Fibroblast of mammary gland (primary cell): ENCODE results near the gene PSMA7.

Experiments used
- DNase-seq: peaks from one replicate; pipeline ENCODE4 v3.0.0-alpha.2; 2010; ENCODE audit warnings: low read depth
- H3K4me3 ChIP-seq: 2 replicates; pipeline ENCODE4 v1.5.1; 2011; ENCODE audit warnings: low read depth, mild to moderate bottlenecking, low read length, moderate library complexity; ENCODE audit not compliant: control insufficient read depth
- CTCF ChIP-seq: conservative IDR thresholded peaks from 2 replicates; pipeline ENCODE4 v1.5.1; 2011; ENCODE audit warnings: low read depth, low read length, inconsistent platforms; ENCODE audit not compliant: control insufficient read depth, insufficient read depth

PSMA7 gene

GRCh38 chr20:62132421-62132820 is 10.8 kb downstream of the PSMA7 start:
- no peak overlapping the region for H3K4me3 ChIP-seq
- DNase-seq, result peak; percentile 30
- TF ChIP-seq CTCF, result no peak

DNA sequence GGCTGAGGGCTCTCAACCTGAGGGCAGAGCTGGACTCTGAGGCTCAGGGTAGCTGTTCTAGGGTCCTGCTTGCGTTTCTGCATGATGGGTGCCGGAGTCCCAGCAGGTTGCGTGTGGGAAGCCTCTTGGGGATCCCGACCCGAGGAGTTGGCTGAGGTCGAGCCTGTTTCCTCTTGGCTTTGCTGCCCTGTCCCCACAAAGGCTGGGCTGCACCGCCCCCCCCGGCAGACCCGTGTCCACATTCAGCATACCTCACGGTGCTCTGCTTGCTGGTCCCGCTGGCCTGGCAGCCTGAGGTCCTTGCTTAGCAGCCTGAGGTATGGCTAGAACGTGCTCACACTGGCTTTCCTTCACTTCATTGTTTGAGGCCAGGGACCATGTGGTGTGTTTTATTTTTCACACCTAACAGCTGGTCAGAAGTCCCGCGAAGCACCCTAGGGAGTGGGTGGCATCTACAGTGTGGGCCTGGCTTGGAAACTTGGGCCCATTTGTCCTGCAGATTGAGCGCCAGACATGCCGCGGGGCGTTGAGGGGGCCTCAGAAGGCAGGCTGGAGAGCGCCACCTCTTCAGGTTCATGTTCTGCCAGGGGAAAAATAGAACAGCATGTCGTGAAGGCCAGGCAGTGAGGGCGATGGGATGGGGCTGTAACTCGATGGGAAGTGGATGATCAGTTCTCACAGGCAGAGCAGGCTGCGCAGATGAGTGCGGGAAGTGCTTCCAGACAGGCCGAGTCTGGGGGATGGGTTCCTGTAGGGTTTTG is 11.5 kb downstream of the PSMA7 start:
- TF ChIP-seq CTCF, result no peak
- no peak overlapping the region for H3K4me3 ChIP-seq
- no peak for DNase-seq

- TF ChIP-seq CTCF, result no peak
- H3K4me3 ChIP-seq, result no peak overlapping the region
- DNase-seq, result no peak
These were observed 13.3 kb downstream of the PSMA7 start for GRCh38 chr20:62129731-62130531.

GRCh38 chr20:62128502-62128901 is 14.7 kb downstream of the PSMA7 start:
- TF ChIP-seq CTCF, result no peak
- H3K4me3 ChIP-seq, result no peak overlapping the region
- no peak for DNase-seq

DNA sequence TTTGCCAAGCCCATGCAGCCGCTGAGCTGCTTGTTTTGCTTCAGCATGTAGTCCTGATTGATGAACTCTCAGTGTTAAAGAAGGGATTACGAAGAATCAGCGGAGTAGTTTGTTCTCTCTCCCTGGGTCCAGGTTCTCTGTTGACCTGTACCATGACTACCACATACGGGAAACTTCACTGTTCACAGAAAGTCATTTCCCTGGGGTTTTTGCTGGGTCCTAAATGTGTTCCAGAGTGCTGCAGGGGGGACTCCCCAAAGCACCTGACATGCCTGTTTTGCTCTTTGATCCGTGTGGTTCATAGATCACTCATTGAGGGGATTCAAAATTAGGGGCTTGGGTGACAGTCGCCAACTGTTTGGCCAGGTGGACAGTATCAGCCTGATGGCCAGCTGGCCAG is 15.4 kb downstream of the PSMA7 start:
- no peak for TF ChIP-seq CTCF
- DNase-seq, result no peak
- no peak overlapping the region for H3K4me3 ChIP-seq

DNA sequence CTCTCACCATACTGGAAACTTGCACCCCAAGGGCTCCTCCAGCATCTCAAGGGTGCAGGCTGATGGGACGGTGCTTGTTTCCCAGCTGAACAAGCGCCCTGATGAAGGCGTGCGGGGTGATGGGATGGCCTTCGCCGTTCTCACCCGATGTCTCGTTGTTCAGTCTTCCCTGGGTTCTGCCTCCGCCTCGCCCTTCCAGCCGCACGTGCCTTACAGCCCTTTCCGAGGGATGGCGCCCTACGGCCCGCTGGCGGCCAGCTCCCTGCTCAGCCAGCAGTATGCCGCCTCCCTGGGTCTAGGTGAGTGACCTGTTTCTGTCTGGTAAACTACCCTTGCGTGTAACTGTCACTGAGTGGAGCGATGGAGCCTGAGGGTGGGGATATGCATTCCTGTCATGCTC is 17.1 kb downstream of the PSMA7 start:
- H3K4me3 ChIP-seq, result no peak overlapping the region
- no peak for DNase-seq
- TF ChIP-seq CTCF, result no peak
